Renal cortex interstitium (tissue), 11 donors: Measurements from ENCODE around the gene GOLIM4. TPM values are rescaled to one million over a fixed set of nuclear protein-coding genes. Genes with fewer than 3 reads are reported as not detected.

Experiments
- DNase-seq, 11 donors: peaks; one replicate each; pipeline ENCODE4 v3.0.0-alpha.2; 2013; ENCODE audit warnings: low read depth in 9 of 11, low spot score in 4 of 11; ENCODE audit errors: extremely low read depth in 1 of 11
- polyA plus RNA-seq, 3 donors: library from polyadenylated mRNA; unstranded; fragments of 120-200 nt; gene quantifications; one replicate each; pipeline ENCODE4 v1.2.1, GENCODE V29; 2013; ENCODE audit not compliant: insufficient read length in 3 of 3

Gene GOLIM4
- polyA plus RNA-seq, 3 donors = 90.8 to 110 (median 106) TPM

DNA sequence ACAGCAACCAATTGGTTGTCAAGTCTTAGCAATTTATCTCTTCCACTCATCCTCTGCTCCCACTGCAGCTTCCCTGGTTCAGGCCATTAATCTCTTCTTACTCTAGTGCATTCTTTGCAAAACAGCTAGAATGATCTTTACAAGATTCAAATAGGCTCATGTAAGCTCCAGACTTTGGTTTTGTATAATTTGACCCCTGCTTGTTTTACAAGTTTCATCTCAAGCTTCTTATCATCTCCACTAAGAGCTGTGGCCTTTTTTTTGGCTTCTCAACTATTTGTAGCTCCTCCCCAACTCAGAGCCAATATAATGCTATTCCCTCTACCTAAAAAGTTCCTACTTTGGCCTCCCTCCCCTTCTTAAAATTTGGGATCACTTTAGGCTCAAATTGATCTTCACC is 121.8 kb downstream of the GOLIM4 start:
- DNase-seq = no peak

- DNase-seq = no peak
Measured at GRCh38 chr3:167973046-167973445, 122.7 kb downstream of the GOLIM4 start.

DNA sequence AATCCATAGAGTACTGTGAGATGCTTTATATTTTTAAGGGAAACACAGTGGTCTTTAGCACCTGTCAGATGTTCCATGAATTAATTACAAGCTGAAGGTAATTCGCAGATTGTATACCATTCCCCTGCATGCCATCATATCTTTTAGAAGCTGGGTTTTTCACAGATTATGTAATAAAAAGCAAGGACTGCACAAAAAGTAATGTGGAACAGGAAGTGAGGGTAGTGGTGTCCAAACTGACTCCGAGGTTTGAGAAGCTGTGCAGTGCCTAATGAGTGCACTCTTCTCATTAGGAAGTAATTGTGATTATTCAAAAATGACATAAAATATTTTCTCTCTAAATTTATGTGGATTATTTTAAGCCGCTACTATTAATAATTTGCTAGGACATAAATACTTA is 123.2 kb downstream of the GOLIM4 start:
- no peak for DNase-seq

GRCh38 chr3:167969548-167969947 is 126.2 kb downstream of the GOLIM4 start:
- DNase-seq = no peak

- no peak for DNase-seq
Measured at GRCh38 chr3:167967257-167968036, 128.3 kb downstream of the GOLIM4 start.
